H9 (cell line): ENCODE measurements around the gene POLD1. TPM values are rescaled to one million over a fixed set of nuclear protein-coding genes. Genes with fewer than 3 reads are reported as not detected.

ENCODE experiments used
- DNase-seq: peaks from one replicate; pipeline ENCODE4 v3.0.0-alpha.2; 2017
- H2AFZ ChIP-seq: one replicate; pipeline ENCODE4 v1.6.1; 2013; ENCODE audit warnings: mild to moderate bottlenecking, low read length, control low read depth, moderate library complexity
- H2AK5ac ChIP-seq: 2 replicates; pipeline ENCODE4 v1.6.1; 2013; ENCODE audit warnings: low read length, control low read depth, mixed read lengths; ENCODE audit not compliant: insufficient read length
- H2BK120ac ChIP-seq: one replicate; pipeline ENCODE4 v1.6.1; 2013; ENCODE audit warnings: low read depth, mild to moderate bottlenecking, low read length, control low read depth, inconsistent platforms; ENCODE audit not compliant: poor library complexity, severe bottlenecking
- H2BK12ac ChIP-seq: 2 replicates; pipeline ENCODE4 v1.6.1; 2013; ENCODE audit warnings: low read length, control low read depth, mixed read lengths, low read depth; ENCODE audit not compliant: insufficient read length
- H2BK15ac ChIP-seq: 2 replicates; pipeline ENCODE4 v1.6.1; 2013; ENCODE audit warnings: low read depth, low read length, control low read depth
- H2BK20ac ChIP-seq: one replicate; pipeline ENCODE4 v1.6.1; 2013; ENCODE audit warnings: low read depth, mild to moderate bottlenecking, low read length, control low read depth, inconsistent platforms; ENCODE audit not compliant: poor library complexity, severe bottlenecking
- H2BK5ac ChIP-seq: 2 replicates; pipeline ENCODE4 v1.6.1; 2013; ENCODE audit warnings: low read length, control low read depth, mixed read lengths; ENCODE audit not compliant: insufficient read length
- H3K14ac ChIP-seq: 2 replicates; pipeline ENCODE4 v1.6.1; 2013; ENCODE audit warnings: low read length, control low read depth; ENCODE audit not compliant: insufficient read depth
- H3K18ac ChIP-seq: 2 replicates; pipeline ENCODE4 v1.6.1; 2013; ENCODE audit warnings: low read depth, mild to moderate bottlenecking, mixed read lengths, low read length, control low read depth; ENCODE audit not compliant: insufficient read length
- H3K23ac ChIP-seq: 2 replicates; pipeline ENCODE4 v1.6.1; 2013; ENCODE audit warnings: low read length, control low read depth, mixed read lengths, low read depth; ENCODE audit not compliant: insufficient read length
- H3K23me2 ChIP-seq: 2 replicates; pipeline ENCODE4 v1.6.1; 2013; ENCODE audit warnings: low read depth, mild to moderate bottlenecking, mixed read lengths, low read length, control low read depth; ENCODE audit not compliant: insufficient read length, poor library complexity, severe bottlenecking
- H3K27ac ChIP-seq: 2 replicates; pipeline ENCODE4 v1.5.1; 2013; ENCODE audit warnings: low read length, control low read depth, mixed read lengths, low read depth; ENCODE audit not compliant: insufficient read length
- H3K27me3 ChIP-seq: 2 replicates; pipeline ENCODE4 v1.6.1; 2013; ENCODE audit warnings: low read length, control low read depth, inconsistent platforms; ENCODE audit not compliant: insufficient read depth
- H3K4ac ChIP-seq: 2 replicates; pipeline ENCODE4 v1.6.1; 2013; ENCODE audit warnings: low read depth, mild to moderate bottlenecking, control low read depth, inconsistent platforms, low read length, moderate library complexity
- H3K4me1 ChIP-seq: 2 replicates; pipeline ENCODE4 v1.6.1; 2013; ENCODE audit warnings: low read length, control low read depth, inconsistent platforms; ENCODE audit not compliant: insufficient read depth
- H3K4me2 ChIP-seq: 2 replicates; pipeline ENCODE4 v1.6.1; 2013; ENCODE audit warnings: low read length, control low read depth, mixed read lengths; ENCODE audit not compliant: insufficient read length, insufficient read depth
- H3K56ac ChIP-seq: 2 replicates; pipeline ENCODE4 v1.6.1; 2013; ENCODE audit warnings: low read depth, mild to moderate bottlenecking, mixed read lengths, low read length, control low read depth; ENCODE audit not compliant: insufficient read length
- H3K79me1 ChIP-seq: 2 replicates; pipeline ENCODE4 v1.6.1; 2013; ENCODE audit warnings: low read depth, mild to moderate bottlenecking, moderate library complexity, low read length, control low read depth, inconsistent platforms; ENCODE audit not compliant: insufficient read depth, poor library complexity, severe bottlenecking
- H3K79me2 ChIP-seq: 2 replicates; pipeline ENCODE4 v1.6.1; 2013; ENCODE audit warnings: low read length, control low read depth, inconsistent platforms; ENCODE audit not compliant: insufficient read depth
- H3K9ac ChIP-seq: 2 replicates; pipeline ENCODE4 v1.6.1; 2013; ENCODE audit warnings: low read length, control low read depth, mixed read lengths; ENCODE audit not compliant: insufficient read length; ENCODE audit errors: extremely low read depth
- H3K9me3 ChIP-seq: one replicate; pipeline ENCODE4 v1.6.1; 2013; ENCODE audit warnings: low read depth, low read length, inconsistent platforms; ENCODE audit not compliant: control insufficient read depth
- H3T11ph ChIP-seq: one replicate; pipeline ENCODE4 v1.6.1; 2013; ENCODE audit warnings: mild to moderate bottlenecking, low read length, control low read depth, inconsistent platforms
- H4K20me1 ChIP-seq: one replicate; pipeline ENCODE4 v1.6.1; 2013; ENCODE audit not compliant: control insufficient read depth, insufficient read length, insufficient read depth
- H4K5ac ChIP-seq: 2 replicates; pipeline ENCODE4 v1.6.1; 2013; ENCODE audit warnings: low read depth, mild to moderate bottlenecking, mixed read lengths, low read length, control low read depth; ENCODE audit not compliant: insufficient read length
- H4K8ac ChIP-seq: replicated peaks from 2 replicates; pipeline ENCODE4 v1.6.1; 2013; ENCODE audit warnings: low read length, control low read depth, mixed read lengths, low read depth; ENCODE audit not compliant: insufficient read length
- H4K91ac ChIP-seq: 2 replicates; pipeline ENCODE4 v1.6.1; 2013; ENCODE audit warnings: low read depth, mild to moderate bottlenecking, moderate library complexity, mixed read lengths, low read length, control low read depth; ENCODE audit not compliant: insufficient read length
- H3K27ac Mint-ChIP-seq, 3 experiments: 2 replicates in 2 of 3; 3 replicates in 1 of 3; pipeline ENCODE4 v1.8.0; 2020 to 2021; ENCODE audit warnings: mixed read lengths in 3 of 3, mild to moderate bottlenecking in 1 of 3, moderate library complexity in 1 of 3
- H3K27me3 Mint-ChIP-seq: 2 replicates; pipeline ENCODE4 v1.8.0; 2021; ENCODE audit warnings: low read depth, mild to moderate bottlenecking, moderate library complexity, mixed read lengths
- H3K36me3 Mint-ChIP-seq, 3 experiments: 2 replicates in 2 of 3; 3 replicates in 1 of 3; pipeline ENCODE4 v1.8.0; 2020 to 2021; ENCODE audit warnings: low read depth in 3 of 3, mixed read lengths in 3 of 3; ENCODE audit not compliant: insufficient read depth in 1 of 3
- H3K4me1 Mint-ChIP-seq, 2 experiments: 2 replicates each; pipeline ENCODE4 v1.8.0; 2020; ENCODE audit warnings: mixed read lengths in 2 of 2
- H3K4me3 Mint-ChIP-seq, 2 experiments: 2 replicates in 1 of 2; 3 replicates in 1 of 2; pipeline ENCODE4 v1.8.0; 2020 to 2021; ENCODE audit warnings: mild to moderate bottlenecking in 2 of 2, mixed read lengths in 2 of 2, moderate library complexity in 1 of 2
- H3K9me3 Mint-ChIP-seq, 2 experiments: 2 replicates in 1 of 2; 3 replicates in 1 of 2; pipeline ENCODE4 v1.8.0; 2020; ENCODE audit warnings: mild to moderate bottlenecking in 2 of 2, mixed read lengths in 2 of 2, moderate library complexity in 1 of 2
- WGBS: extraction: QIAGEN DNeasy Blood & Tissue Kit; methylation state at CpG from one replicate; pipeline ENCODE4 v1.1.7; 2013; ENCODE audit warnings: missing lambda C conversion rate, low lambda C conversion rate, mixed read lengths; ENCODE audit not compliant: insufficient read length; ENCODE audit errors: extremely low coverage; 5-methylcytosine and 5-hydroxymethylcytosine counted together
- total RNA-seq: library from RNA; stranded (reverse); gene quantifications from 2 replicates; pipeline ENCODE4 v1.2.1, GENCODE V29; 2021
- TF ChIP-seq, protein P1 (sequence below): fragments of 200-600 bp; sonication (generic); conservative IDR thresholded peaks from 3 replicates; pipeline ENCODE4 v1.8.0; 2021; ENCODE audit warnings: antibody characterized with exemption, mild to moderate bottlenecking

The POLD1 gene
- total RNA-seq, 1 experiment from 2014 or later = 165 TPM

DNA sequence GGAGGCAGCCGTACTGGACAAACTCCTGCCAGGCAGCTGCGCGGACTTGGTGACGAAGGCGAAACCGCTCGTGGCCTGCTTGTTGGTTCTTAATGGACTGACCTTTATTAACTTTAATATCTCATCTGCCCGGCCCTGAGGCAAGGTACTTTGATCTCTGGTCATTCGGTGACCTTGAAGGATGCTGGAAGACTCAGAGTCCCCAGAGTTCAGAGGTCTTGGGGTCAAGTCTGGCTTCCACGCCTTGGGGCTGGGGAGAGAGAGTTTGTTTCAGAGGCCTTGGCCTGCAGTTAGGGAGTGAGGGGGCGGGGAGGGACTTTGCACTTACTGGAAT, 82.5 kb downstream of the POLD1 start:
- TF ChIP-seq, protein P1, sequence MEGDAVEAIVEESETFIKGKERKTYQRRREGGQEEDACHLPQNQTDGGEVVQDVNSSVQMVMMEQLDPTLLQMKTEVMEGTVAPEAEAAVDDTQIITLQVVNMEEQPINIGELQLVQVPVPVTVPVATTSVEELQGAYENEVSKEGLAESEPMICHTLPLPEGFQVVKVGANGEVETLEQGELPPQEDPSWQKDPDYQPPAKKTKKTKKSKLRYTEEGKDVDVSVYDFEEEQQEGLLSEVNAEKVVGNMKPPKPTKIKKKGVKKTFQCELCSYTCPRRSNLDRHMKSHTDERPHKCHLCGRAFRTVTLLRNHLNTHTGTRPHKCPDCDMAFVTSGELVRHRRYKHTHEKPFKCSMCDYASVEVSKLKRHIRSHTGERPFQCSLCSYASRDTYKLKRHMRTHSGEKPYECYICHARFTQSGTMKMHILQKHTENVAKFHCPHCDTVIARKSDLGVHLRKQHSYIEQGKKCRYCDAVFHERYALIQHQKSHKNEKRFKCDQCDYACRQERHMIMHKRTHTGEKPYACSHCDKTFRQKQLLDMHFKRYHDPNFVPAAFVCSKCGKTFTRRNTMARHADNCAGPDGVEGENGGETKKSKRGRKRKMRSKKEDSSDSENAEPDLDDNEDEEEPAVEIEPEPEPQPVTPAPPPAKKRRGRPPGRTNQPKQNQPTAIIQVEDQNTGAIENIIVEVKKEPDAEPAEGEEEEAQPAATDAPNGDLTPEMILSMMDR = no peak
- H3K4me2 ChIP-seq = no peak overlapping the region
- no peak overlapping the region for H3K4me3 Mint-ChIP-seq

More for the DNA sequence above, 82.5 kb downstream of the POLD1 start:
- Histone ChIP-seq H3K18ac (no peak overlapping the region), H3K4ac (no peak overlapping the region), H3T11ph (no peak overlapping the region), H2BK12ac (no peak overlapping the region), H3K9me3 (no peaks in the 10 kb centered on the region), H2AFZ (no peak overlapping the region), H3K4me1 (no peaks in the 10 kb centered on the region), H4K5ac (no peak overlapping the region), H3K14ac (no peak overlapping the region), H4K91ac (no peak overlapping the region), H4K20me1 (no peaks in the 10 kb centered on the region), H3K23me2 (no peaks in the 10 kb centered on the region), H3K9ac (no peak overlapping the region), H3K56ac (no peak overlapping the region), H3K27me3 (no peaks in the 10 kb centered on the region), H2BK5ac (no peak overlapping the region), H2AK5ac (no peak overlapping the region), H4K8ac (no peak overlapping the region), H2BK15ac (no peak overlapping the region), H3K27ac (no peak overlapping the region), H3K79me2 (no peaks in the 10 kb centered on the region), H2BK20ac (no peak overlapping the region), H3K23ac (no peak overlapping the region), H3K79me1 (no peaks in the 10 kb centered on the region), H2BK120ac (no peak overlapping the region)
- Mint-ChIP-seq H3K36me3 (no peaks in the 10 kb centered on the region; a peak in 1 of 7 replicates), H3K27me3 (peaks cover 9% of the 10 kb centered on the region), H3K27ac (no peak overlapping the region), H3K4me1 (peaks cover 7 to 8% of the 10 kb centered on the region in 2 experiments), H3K9me3 (no peaks in the 10 kb centered on the region)
- no CpG with 5 or more reads among the region's 11 CpGs for WGBS
- DNase-seq = no peak
